ENCODE measurements around the gene HNF4A. TPM values are rescaled to one million over a fixed set of nuclear protein-coding genes. Genes with fewer than 3 reads are reported as not detected.

HNF4A gene
- total and polyA plus RNA-seq, 2 of the 13 experiments (the other 11 are each of a cell fraction or from before 2014, with no cell fraction given), result 80.9 to 169 TPM

GRCh38 chr20:44406572-44407137, 51.2 kb downstream of the HNF4A start (continued):
- TF ChIP-seq IRF1 (CRISPR knock-in tag; IDR thresholded peaks at IDR 0.05; ENCODE audit: low read depth) (no peak), TRIM22 (IDR thresholded peaks at IDR 0.05) (no peak), MLX (CRISPR knock-in tag; IDR thresholded peaks at IDR 0.05) (no peak), BCLAF1 (IDR thresholded peaks at IDR 0.05) (no peak), ZFP1 (CRISPR knock-in tag; IDR thresholded peaks at IDR 0.05) (no peak), ZNF616 (CRISPR knock-in tag; IDR thresholded peaks at IDR 0.05; ENCODE audit: low read depth) (no peak), DMTF1 (CRISPR knock-in tag; IDR thresholded peaks at IDR 0.05) (no peak), ZNF382 (CRISPR knock-in tag; IDR thresholded peaks at IDR 0.05; ENCODE audit: borderline replicate concordance) (no peak), ZNF691 (CRISPR knock-in tag; IDR thresholded peaks at IDR 0.05; ENCODE audit: borderline replicate concordance, low read depth) (no peak), ZC3H4 (CRISPR knock-in tag; IDR thresholded peaks at IDR 0.05; ENCODE audit: borderline replicate concordance) (no peak), FIP1L1 (IDR thresholded peaks at IDR 0.05; ENCODE audit: borderline replicate concordance, insufficient read depth, low read depth, low read length) (no peak), DBP (CRISPR knock-in tag; IDR thresholded peaks at IDR 0.05; ENCODE audit: not compliant biosample characterization) (no peak), ZBTB37 (CRISPR knock-in tag; IDR thresholded peaks at IDR 0.05) (0 out of 2 replicates have a peak, but pooled peaks have one; percentile 39), ZNF230 (CRISPR knock-in tag; IDR thresholded peaks at IDR 0.05) (no peak), NCOA2 (CRISPR knock-in tag; IDR thresholded peaks at IDR 0.05) (no peak), ZSCAN22 (CRISPR knock-in tag; IDR thresholded peaks at IDR 0.05) (no peak), GATAD1 (CRISPR knock-in tag; IDR thresholded peaks at IDR 0.05) (no peak), EEA1 (CRISPR knock-in tag; IDR thresholded peaks at IDR 0.05; ENCODE audit: borderline replicate concordance) (no peak), PHB2 (IDR thresholded peaks at IDR 0.05; ENCODE audit: partially characterized antibody) (no peak)
